Brain pericyte (primary cell): ENCODE data around the gene SNED1.

ENCODE experiments used
- DNase-seq: peaks from one replicate; pipeline ENCODE4 v3.0.0-alpha.2; 2012; ENCODE audit warnings: low read depth, low spot score

Gene SNED1

GRCh38 chr2:241067501-241068135 lies 69.2 kb downstream of the SNED1 start:
- no peak for DNase-seq

GRCh38 chr2:241068136-241068941 lies 69.9 kb downstream of the SNED1 start:
- DNase-seq = no peak

- no peak for DNase-seq
Observed at GRCh38 chr2:241068942-241069810, 70.8 kb downstream of the SNED1 start.

- no peak for DNase-seq
Observed at GRCh38 chr2:241069821-241070281, 71.4 kb downstream of the SNED1 start.

- DNase-seq = no peak
Observed at GRCh38 chr2:241070361-241070760, 71.9 kb downstream of the SNED1 start.

GRCh38 chr2:241070811-241071676 lies 72.6 kb downstream of the SNED1 start:
- no peak for DNase-seq

GRCh38 chr2:241071677-241072111 lies 73.3 kb downstream of the SNED1 start:
- DNase-seq = no peak

GRCh38 chr2:241072151-241072550 lies 73.7 kb downstream of the SNED1 start:
- no peak for DNase-seq

GRCh38 chr2:241072553-241073165 lies 74.2 kb downstream of the SNED1 start:
- no peak for DNase-seq

- DNase-seq = no peak
Observed at GRCh38 chr2:241073166-241074064, 75.0 kb downstream of the SNED1 start.

- DNase-seq = no peak
Observed at GRCh38 chr2:241074065-241074818, 75.8 kb downstream of the SNED1 start.

GRCh38 chr2:241074901-241075540 lies 76.6 kb downstream of the SNED1 start:
- no peak for DNase-seq

GRCh38 chr2:241080405-241081189 lies 82.2 kb downstream of the SNED1 start:
- no peak for DNase-seq

GRCh38 chr2:241081190-241081642 lies 82.8 kb downstream of the SNED1 start:
- DNase-seq = no peak

- DNase-seq = no peak
Observed at GRCh38 chr2:241081643-241082340, 83.4 kb downstream of the SNED1 start.

- no peak for DNase-seq
Observed at GRCh38 chr2:241082341-241083090, 84.1 kb downstream of the SNED1 start.
